GM19025 (cell line): ENCODE measurements around the gene EPHX1.

ENCODE experiments used
- ATAC-seq: cut with Tn5 transposase; IDR thresholded peaks from one replicate; pipeline ENCODE4 v1.9.1; 2021; ENCODE audit warnings: mild to moderate bottlenecking, low read depth, moderate library complexity; ENCODE audit not compliant: unreplicated experiment

The EPHX1 gene

DNA sequence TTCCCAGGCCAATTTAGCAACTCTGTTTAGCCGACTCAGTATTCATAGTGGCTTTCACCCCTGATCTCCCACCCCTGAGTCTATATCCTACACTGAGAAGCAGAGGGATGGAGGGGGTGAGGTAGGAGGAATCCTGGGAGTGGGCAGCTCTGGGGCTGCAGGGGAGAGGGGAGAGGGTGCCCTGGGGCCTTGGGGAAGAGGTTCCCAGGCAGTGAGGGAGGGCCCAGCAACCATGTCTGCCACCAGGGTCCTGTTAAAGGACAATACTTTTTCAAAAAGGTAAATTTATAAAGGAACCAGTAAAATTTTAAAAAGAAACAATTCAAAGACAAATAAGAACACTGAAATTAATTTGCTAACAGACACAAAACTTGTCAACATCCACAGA lies 30.3 kb downstream of the EPHX1 start:
- no peak for ATAC-seq

DNA sequence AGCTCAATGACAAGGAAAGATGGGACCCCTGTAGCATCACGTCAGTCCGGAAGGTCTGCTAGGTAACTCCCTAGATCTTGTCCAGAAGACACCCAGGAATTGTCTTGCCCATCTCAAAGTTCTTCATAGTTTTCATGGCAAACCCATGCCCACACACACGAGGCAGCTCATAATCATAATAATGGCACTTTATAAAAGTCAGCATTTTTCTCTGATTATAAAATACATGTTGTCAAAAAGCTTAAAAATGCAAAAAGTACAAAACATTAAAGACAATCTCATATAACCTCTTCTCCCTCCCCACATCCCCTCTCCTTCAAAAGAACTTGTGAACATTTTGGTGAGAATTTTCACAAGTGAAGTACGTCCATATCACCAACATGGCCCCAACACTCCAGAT lies 30.8 kb downstream of the EPHX1 start:
- ATAC-seq: no peak

DNA sequence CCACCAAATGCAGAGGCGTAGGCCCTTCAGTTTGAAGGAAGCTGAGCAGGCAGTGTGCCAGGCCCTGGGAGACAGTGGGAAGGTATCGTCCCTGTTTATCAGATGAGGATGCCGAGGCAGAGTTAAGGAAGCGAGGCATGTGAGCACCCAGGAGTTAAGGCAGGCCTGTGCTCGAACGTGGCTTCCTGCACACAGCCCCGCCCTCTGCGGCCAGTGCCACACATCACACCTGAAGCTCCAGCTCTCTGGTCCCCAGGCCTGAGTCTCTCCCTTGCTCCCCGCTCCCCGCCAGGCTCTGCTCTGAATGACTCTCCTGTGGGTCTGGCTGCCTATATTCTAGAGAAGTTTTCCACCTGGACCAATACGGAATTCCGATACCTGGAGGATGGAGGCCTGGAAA lies 32.1 kb downstream of the EPHX1 start:
- ATAC-seq: no peak

DNA sequence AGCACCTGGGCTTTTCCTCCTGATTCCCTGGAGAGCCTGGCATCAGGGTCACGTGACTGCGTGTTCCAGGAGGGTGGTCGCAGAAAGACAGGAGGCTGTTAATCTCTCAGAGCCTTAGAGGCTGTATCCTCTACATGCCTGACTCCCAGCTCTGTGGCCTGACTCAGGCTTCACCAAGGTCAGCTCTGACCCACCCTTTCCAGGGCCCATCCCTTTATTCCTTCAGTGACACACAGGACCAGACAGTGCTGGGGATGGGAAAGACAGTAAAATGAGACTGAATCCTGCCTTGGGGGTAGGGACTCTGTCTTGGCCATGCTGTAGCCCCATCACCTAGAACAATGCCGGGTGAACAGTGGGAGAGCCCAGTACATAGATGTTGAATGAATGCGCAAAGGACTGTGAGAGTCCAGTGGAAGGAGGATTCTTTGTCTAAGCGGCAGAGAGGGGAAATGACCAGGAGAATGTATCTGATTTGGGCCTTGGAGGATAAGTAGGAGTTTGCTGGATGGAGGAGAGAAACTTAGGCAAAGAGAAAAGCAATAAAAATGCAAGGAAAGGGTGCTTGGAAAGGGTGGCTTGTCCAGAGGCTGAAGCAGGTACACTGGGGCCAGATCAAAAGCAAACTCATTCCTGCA lies 33.0 kb downstream of the EPHX1 start:
- ATAC-seq: no peak

DNA sequence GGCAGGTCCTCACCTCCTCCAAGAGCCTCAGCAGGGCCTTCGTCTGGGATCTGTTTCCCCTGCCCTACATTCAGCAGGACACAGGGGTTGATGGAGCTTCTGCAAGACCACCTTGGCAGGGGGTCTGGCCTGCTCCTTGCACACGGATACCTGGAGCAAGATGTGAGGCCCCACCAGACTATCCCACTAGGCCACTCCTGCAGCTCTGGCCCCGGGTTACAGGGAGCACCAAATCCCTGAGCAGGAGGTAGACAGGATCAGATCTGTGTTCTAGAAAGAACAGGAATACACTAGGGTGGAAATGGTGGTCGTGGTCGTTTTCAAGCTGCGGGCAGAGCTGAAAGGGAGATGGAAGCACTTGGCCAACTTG lies 33.5 kb downstream of the EPHX1 start:
- ATAC-seq: no peak

DNA sequence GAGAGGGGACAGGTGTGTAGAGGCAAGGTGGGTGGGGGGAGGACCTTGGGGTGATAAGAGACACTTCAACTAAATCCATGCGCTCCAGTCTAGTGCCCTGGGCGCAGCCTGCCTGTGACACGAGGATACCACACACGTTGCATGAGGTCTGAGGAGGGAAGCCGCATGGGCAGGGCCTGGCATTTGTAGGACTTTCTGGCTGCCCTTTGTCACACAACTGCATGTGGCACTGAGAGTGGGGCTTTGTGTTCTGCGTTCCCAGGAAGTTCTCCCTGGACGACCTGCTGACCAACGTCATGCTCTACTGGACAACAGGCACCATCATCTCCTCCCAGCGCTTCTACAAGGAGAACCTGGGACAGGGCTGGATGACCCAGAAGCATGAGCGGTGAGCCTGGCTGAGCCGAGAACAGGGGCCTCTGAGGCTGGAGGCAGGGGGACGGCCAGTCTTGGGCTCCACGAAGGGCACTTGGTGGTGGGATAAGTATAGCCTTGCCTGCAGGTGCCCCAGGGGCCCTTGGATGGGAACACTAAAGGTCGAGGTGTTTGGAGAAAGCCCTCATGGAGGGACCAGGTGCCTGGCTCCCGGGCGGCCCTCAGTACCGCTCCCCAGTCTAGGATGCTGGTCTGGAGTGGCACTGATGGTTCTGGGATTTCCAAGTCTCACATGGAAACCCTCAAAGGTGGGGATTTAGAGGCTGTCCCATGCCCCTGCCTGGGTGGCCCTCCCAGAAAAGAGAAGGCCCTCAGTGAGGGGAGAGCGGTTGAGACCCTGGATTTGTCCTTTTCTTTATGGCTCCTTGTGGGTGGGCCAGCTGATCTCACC lies 34.5 kb downstream of the EPHX1 start:
- ATAC-seq: no peak

DNA sequence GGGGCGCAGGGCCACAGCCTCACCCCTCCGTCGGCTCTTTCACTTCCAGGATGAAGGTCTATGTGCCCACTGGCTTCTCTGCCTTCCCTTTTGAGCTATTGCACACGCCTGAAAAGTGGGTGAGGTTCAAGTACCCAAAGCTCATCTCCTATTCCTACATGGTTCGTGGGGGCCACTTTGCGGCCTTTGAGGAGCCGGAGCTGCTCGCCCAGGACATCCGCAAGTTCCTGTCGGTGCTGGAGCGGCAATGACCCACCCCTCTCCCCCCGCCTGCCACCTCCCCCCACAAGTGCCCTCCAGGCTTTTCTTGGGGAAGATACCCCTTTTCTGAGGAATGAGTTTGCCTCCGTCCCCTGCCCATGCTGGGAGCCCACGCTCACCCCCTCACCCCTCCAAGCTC lies 35.2 kb downstream of the EPHX1 start:
- ATAC-seq: no peak

DNA sequence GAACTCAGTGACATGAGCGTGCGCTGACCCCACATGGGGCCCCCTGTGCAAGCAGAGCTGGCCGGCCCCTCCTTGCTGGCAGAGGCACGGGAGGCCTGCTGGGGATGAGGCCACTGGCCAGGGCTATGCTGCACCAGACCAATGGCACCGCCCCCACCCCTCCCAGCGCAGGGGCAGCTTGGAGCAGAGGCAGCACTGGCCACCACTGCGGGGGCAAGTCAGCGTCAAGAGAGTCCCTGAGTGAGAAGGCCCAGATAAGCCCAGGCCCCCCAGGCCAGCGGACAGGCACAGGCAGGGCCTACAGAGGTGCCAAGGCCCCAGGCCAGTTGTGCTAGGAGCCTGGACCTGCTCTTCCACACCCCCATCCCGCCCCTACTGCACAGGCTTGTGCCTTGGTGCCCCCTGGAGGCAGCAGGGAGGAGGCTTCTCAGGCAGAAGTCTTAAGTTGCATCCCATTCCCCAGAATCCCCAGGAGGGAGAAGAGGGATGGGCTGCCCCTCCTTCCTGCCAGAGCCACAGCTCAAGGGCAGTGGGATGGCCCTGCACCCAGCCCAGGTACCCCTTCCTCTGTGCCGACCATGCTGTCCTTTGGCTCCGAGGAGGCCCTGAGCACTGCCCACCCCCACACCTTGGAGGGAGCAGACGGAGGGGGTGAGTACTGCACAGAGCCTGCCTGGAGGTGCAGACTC lies 35.8 kb downstream of the EPHX1 start:
- ATAC-seq: no peak

DNA sequence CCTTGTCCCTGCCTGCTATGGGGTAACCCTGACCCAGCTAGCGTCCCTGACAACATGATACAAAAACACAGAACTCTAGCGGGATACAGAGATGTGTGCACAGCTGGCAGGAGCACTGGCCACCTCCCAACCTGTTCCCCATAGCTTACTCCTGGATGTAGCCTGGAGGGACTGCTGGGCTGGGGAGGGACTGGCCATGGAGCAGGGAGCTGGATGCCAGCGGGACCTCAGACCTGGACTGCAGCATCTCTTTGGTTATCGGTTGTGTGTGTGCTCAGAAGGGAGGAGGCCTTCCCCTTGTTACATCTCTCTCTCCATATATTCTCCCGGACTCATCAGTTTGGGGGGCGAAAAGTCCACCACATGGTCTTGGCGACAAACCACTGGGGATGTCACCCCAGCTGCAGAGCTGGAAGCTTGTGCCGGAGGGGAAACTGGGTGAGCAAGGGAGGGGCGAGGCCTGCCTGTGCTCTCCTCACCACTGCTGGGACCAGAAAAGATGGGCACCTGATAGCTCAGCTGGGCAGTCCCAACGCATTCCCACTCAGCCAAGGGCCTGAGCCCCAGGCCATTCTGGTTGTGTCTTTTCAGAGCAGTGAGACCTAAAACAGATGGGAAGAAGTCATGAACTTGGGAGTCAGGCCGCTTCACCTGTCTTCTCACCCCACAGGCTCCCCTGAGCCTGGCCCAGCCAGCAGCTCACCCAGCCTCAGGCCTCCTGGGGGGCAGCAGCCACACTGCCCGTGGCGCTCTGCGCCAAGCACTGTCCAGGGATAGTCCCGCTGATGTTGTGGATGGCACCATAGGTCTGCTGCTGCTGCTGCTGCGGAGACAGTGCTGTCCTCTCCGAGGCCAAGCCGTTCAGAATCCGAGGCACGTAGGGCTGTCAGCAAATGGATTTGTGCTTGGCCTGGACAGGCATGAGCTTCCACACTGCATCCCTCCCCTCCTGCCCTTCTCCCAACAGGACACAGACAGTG lies 36.7 kb downstream of the EPHX1 start:
- no peak for ATAC-seq

DNA sequence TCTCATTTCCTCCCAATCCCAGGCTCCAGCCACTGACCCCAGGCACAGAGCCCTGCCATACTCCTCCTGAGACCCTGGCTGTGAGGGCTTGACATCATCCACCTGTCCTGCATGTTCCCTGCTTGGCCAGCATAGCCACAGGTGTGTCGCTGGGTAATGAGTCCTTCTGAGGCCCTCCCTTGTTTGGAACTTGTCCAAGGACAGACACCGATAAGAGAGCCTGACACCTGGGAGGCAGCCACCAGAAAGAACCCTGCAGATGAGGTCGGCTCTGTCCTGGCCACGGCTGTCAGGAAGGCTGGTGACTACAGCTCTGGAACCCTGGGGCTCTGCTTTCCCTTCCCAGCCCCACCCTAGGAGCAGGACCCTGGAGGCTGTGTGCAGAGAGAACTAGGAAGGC lies 37.7 kb downstream of the EPHX1 start:
- ATAC-seq: no peak

DNA sequence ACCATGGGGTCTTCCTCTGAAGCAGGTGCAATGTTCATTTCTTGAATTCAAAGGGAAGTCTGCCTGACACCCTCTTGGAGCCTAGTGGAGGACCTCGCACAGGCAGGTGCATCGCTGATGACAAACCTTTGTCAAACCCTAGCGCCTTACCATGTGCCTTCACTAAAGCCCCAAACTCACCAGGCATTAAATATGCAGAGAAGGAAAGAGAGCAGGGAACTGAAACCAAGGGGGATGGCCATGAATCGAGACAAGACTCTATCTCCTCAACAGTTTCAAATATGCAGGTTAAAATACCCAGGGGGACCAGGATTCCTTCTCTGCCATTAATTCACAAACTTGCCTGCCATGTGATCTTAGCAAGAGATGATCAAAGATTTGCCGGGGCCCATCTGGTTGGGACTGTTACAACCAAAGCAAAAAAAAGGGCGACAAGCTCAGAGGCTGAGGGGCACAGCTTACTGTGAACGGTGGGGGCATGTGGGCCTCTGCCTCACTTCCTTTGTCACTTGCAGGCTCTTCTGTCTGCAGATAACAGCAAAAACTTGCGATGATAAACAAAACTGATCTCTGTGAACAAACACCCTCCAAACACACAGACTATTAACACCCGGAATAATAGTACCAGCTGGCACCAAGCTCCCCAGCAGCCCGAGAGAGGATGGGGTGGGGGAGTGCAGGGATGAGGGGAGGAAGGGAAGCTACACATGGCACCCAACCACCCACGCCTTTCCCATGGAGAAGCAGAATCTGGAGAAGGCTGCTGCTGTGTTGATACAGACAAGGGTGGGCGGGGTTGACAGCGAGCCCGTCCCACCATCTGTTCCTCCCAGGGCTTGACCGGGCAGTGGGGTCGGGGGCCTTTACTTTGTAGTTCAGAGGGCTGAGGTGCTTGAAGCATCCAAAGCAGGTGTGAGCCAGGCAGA lies 38.4 kb downstream of the EPHX1 start:
- ATAC-seq: peak; percentile 51

DNA sequence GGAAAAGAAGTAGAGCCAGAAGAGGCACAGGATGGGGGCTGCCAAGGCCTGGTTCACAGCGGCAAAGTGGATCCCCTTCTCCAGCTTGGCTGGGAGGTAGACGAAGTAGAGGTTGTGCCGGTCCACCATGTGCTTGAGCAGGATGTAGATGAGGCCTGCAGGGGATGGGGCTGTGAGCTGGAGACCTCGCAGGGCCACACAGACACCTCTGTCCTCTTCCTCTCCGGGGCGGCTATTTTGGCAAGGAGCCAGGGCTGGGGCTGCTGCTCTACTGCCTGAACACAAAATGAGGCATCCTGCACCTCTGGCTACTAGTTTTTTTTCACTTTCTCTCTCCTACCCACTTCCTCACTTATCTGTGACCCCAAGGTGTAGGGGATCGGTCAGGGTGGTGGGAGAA lies 40.0 kb downstream of the EPHX1 start:
- ATAC-seq: no peak

DNA sequence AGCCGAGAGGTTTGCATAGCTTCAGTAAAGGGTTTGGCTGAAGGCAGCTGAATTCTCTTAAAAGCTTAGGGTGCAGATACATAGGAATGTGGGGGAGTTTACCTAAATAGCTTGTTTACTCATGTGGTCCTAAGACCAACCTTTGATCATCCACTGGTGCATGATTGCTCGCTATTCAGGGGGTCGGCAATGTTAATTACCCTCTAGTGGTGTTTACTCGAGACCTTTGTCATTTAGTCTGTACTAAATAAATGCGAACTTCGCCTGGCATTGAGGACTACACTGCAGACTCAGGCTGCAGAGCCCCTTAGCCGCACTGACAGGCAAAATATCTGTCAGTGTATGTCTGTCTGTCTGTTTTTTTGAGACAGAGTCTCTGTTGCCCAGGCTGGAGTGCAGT lies 40.4 kb downstream of the EPHX1 start:
- ATAC-seq: no peak

DNA sequence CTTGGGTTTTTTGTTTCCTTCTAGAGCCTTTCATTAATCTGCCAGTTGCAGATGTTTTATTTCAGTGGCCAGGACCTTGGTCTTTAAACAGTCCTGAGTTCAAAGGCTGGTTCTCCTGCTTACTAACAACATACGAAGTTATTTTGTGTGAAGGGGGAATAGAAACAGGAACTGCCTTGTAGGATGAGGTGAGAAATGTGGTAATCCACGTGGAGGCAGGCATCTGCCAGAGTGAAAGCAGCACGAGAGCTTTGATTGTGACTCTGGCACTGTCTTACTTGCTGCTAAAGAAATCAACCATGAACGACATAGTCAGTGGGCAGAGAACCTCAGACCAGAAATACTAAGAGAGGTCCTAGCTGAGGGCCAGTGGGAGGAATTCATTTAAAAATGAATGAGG lies 41.9 kb downstream of the EPHX1 start:
- peak; percentile 51 for ATAC-seq

DNA sequence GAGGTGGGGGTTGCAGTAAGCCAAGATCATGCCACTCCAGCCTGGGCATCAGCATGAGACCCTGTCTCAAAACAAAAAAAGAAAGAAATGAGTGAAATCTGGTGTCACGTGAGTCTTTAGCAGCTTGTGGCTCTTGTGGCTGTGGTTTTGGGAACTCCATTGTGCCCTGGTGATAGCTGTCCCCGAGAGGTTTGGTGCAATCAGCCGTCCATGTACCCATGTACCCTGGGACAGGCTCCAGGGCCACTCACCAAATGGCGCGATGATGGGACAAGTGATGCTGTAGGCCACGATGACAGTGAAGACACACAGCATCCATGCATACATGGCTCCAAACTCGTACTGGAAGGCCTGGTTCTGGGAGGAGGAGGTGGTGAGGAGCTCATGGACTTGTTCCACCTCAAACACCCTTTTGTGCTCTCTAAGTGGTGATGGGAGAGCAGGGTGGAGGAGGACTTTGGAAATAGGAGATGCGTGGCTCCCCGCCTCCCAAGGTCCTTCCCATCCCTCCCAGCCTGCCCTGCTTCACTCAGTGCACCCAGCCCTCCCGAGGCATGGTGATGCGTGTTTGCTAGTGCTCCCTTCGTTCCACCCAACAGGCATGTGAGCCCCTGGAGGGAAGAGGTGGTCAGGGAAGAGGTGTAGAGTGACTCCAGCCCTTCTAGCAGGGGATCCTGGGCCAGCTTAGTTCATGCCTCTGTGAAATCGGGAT lies 42.6 kb downstream of the EPHX1 start:
- no peak for ATAC-seq

DNA sequence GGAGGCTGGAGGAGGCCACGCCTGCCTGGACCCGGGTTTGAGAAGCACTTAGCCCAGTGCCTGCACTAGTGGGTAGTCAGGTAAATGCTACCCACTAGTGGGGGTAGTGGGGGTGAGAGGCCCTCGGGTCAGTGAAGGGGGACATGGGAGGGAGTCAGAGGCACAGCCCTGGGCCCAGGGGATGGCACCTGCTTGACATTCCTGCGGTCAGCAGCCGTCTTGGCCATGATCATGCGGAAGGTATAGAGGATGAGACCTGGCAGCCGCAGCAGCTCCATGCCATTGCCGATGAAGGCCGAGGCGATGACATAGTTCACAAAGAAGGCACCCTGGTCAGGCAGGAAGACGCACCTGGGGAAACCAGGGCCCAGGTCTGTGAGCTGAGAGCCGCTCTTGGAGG lies 43.5 kb downstream of the EPHX1 start:
- ATAC-seq: no peak

DNA sequence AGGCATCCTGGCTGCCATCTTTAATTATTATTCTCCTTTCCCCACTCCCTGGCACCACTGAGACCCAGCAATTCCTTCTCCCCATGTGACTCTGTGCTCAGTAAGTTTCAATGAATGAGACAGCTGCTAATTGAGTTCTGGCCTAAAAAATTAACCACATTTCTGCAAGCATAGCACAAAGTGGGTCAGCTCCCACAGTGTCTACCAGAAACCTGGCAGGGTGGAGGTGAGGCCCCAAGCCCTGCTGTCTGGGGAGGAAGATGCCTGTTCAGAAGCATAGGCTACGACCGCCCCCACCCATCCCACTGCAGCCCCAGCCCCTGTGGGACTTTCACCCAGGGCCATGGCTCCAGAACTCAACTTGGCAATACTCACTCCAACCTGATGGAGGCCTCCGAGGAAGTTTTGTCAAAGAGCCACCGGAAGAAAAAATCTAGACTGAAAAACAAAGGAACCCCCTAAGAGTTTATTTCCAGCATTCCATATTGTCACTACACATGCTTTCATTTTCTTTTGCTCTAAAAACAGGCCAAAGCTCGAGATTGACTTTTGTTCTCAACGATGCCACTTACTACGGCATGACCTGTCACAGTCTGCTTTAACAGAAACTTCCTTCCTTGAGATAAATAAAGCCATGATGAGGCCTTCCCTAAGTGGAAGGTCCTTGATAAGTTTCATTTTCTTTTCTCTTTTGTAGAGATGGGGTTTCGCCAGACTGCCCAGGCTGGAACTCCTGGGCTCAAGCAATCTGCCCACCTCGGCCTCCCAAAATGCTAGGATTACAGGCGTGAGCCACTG lies 45.8 kb downstream of the EPHX1 start:
- ATAC-seq: no peak

DNA sequence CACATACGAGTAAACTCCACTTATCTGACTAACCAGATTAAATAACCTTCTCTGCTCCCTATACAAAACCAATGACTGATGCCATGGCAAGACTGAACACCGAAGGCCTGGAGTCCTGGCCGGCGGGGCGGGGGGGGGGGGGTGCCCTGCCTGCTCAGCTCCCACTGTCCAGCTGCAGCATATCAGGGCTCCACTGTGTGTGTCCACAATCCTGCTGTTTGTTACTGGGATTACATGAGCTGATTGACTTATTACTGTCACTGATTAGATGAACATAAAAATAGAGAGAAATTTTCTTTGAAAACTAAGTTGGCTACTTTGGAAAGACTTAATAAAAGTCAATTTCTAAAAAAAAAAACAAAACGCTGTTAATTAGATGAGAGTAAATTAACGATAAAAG lies 47.3 kb downstream of the EPHX1 start:
- ATAC-seq: no peak
